ENCODE measurements around the gene HS6ST3.

Gene HS6ST3

GRCh38 chr13:96858133-96858826 is 768.4 kb downstream of the HS6ST3 start:
- no peak for DNase-seq

GRCh38 chr13:96860882-96861281 is 771.0 kb downstream of the HS6ST3 start:
- DNase-seq: no peak

DNA sequence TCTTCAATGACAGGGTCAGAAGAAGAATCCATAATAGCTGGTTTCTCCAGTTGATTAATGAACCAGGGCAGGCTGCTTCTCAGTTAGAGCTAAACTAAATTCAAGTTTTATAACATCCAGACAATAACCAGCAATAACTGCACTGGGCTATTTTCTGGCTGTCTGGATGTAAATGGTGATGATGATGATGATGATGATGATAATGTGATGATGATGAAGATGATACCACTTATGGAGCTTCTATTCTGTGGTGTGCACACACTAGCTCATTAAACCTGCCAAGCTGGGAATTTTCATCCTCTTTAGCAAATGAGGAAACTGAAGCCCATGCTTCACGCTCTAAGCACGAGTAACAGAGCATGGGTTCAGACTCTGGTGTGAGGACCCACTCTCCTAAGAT is 772.2 kb downstream of the HS6ST3 start:
- DNase-seq: no peak

GRCh38 chr13:96862999-96863398 is 773.1 kb downstream of the HS6ST3 start:
- DNase-seq: no peak

DNA sequence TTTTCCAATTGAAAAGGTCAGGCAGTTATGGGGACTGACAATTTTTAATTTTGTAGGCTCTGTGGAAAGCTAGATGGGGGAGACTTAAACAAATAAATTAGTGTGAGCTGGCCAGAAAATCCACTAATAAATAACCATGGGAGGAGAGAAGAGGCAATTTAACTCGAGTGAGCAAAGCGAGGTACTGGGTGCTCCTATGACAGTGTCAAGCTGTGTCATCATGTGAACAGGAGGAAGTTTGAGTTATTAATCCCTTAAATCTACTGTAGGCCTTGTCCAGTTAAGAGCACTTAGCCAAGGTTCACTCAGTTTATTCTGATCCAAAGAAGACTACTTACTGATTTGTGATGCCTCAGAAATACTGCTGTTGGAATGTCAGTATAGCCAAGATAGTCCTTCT is 781.6 kb downstream of the HS6ST3 start:
- no peak for DNase-seq

- no peak for DNase-seq
Observed at GRCh38 chr13:96880419-96880818, 790.5 kb downstream of the HS6ST3 start.
